CD4-positive, alpha-beta T cell treated with Interleukin-21 for 1 hour (primary cell): ENCODE results near the gene UST.
"Not testable (repeated sequence)": the region's sequence is repeated elsewhere in the genome, so short reads cannot be mapped to it uniquely, and the experiment has no call there.

Source experiments
- DNase-seq: peaks from one replicate; pipeline ENCODE4 v3.0.0-alpha.2; 2020

UST gene

DNA sequence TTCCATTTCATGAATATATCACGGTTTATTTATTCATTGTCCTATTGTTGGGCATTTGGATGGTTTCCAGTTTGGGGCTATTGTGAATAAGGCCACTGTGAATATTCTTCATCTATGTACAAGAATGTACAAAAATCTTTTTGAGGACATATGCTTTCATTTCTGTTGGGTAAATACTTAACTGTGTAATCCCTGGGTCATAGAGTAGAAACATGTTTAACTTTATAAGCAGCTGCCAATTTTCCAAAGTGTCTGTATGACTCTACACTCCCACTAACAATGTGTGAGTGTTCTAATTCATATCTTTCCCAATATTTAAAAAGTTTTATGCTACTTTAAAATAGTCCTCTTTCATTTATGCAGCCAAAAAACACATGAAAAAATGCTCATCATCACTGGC, 98.6 kb downstream of the UST start:
- no peak for DNase-seq

DNA sequence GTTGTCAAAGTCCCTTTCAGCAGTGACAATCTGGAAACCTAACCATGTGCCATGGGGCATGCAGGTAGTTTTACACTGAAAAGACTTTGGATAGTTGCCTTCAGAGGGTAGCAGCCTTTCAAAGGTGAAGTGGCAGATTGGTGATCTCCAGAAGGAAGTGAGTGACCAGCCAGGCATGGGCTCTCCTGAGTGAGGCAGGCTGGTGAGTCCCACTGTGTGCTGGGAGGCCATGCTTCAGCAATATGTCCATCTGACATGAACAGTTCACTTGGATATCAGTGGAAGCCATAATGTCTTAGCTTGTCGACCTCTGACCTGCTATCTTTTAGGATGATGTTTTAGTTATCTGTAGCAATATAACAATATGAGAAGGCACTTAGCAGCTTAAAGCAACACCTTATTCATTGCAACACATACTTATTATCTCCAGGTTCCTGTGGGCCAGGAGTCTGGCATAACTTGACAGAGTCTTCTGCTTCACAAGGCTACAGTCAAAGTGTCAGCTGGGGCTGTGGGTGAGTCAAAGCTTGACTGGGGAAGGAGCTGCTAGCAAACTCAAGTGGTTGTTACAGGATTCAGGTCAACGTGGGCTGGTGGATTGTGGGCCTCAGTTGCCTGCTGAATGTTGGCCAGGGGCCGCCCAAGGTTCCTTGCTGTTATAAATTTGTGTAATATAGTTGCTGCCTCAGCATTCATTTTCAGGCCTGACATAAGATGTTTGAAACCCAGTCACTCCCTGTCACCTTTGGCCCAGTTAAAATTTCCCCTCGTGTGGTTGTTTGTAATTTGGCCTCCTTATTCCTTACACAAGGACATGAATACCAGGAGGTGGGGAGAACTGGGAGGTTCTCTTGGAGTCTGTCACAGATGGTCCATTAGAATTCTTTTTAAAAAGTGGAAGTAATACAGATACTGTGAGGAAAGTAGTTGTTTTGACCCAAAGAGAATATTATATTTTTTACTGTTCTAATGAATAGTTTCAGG, 100.2 kb downstream of the UST start:
- DNase-seq: no peak

DNA sequence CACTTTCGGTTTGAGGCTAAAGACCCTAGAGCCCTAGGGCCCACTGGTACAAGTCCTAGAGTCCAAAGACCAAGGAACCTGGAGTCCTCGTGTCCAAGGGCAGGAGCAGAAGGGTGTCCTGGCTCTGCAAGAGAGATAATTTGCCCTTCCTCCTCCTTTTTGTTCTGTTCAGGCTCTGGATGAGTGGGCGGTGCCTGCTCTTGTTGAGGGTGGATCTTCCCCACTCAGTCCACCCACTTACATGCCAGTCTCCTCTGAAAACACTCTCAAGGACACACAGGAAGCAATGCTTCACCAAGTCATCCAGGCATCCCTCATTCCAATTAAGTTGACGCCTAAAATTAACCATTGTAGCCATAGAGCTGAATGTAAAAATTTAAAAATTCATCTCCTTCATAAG, 102.1 kb downstream of the UST start:
- DNase-seq: no peak

DNA sequence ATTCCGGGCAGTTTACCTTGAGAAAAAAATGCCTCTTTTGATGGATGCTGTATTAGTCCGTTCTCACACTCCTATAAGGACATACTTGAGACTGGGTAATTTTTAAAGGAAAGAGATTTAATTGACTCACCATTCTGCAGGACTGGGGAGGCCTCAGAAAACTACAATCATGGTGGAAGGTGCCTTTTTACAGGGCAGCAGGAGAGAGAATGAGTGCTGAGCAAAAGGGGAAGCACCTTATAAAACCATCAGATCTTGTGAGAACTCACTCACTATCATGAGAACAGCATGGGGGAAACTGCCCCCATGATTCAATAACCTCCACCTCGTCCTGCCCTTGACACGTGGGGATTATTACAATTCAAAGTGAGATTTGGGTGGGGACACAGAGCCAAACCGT, 102.6 kb downstream of the UST start:
- not testable (repeated sequence) for DNase-seq

DNA sequence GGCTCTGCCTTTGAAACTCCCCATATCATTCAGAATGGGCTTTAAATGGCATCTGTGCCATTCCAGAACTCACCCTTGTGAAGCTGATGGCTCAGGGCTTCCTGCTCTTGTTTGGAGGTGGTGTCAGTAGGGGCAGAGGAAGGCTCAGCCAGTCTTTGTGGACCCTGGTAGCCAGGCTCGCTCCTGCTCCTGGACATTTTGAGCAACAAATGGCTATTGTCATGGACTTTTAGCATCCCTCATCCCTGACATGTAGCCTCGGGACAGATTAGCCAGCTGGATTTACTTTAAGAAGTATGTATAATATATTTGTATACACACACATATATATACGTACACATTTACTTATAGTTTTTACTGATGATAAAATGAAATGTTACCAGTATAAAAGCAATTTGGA, 104.1 kb downstream of the UST start:
- no peak for DNase-seq

DNA sequence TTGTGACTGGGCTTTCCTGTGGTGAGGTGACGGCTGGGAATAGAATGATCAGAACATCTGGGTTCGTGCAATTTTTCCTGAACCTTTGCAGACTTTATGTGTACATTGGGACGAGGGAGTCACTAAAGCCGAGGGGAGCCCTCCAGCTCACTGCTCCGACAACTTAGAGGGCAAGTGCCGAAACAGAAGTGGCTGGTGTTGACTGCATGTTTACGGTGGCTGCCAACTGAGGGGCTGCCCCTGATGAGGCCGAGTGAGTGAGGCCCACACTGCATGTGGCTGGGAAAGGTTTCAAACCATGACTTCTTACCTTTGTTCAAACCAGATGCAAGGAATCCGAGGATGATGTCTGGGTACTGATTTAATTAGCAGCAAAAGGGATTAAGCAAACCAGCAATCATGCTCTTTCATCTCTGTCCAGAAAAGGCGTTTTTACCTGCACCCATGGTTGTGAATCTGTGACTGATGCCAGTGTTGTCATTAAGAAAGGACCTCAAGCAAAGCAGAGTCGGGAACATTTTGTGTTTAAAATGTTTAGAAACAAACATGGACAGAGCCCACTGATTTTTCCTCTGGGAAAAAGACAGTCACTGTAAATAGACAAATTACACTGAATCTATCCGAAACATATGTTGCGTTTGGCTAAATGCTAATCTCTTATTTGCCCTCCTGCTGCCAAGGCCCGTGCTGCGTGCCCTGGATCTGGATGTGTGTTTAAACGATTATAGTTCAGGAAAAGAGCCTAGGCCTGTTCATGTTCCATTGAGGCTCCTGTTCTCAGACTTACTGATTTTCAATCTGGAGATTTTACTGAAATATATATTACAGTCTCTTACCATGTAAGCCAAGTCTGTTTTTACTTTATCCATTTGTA, 105.1 kb downstream of the UST start:
- no peak for DNase-seq

DNA sequence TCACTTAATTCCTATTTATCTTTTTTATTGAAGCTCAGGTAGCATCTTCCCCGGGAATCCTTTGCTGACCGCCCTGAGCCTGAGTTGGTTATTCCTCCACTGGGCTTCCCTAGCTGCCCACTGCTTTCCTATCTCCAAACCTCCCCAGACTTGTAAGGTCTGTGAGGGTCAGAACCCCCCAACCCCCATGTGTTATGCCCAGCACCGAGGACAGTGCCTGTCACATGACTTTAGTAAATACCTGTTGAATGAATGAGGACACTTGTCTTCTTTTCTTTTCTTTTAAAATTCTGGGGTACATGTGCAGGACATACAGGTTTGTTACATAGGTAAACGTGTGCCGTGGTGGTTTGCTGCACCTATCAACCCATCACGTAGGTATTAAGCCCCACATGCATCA, 105.9 kb downstream of the UST start:
- no peak for DNase-seq

DNA sequence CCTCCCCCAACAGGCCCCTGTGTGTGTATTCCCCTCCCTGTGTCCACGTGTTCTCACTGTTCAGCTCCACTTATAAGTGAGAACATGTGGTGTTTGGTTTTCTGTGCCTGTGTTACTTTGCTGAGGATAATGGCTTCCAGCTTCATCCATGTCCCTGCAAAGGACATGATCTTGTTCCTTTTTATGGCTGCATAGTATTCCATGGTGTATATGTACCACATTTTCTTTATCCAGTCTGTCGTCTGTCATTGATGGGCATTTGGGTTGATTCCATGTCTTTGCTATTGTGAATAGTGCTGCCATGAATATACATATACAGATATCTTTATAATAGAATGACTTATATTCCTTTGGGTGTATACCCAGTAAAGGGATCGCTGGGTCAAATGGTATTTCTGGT, 106.3 kb downstream of the UST start:
- DNase-seq: not testable (repeated sequence)

DNA sequence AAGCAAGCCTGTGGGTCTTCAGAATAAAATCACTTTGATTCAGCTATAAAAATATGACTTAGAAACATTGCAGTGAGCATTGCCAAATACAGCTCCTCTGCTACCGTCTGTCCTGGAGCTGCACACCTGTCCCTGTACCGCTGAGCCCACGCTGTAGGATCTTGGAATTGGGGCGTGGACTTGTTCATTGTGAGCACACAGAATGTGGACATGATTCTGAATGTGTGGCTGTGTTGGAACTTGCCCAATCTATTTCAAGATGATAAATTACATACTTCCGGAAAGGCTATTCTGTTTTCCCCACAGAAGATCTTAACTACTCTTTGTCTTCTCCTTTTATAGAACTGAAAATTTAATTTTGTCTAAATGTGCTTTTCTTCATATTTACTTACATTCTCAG, 107.3 kb downstream of the UST start:
- no peak for DNase-seq

DNA sequence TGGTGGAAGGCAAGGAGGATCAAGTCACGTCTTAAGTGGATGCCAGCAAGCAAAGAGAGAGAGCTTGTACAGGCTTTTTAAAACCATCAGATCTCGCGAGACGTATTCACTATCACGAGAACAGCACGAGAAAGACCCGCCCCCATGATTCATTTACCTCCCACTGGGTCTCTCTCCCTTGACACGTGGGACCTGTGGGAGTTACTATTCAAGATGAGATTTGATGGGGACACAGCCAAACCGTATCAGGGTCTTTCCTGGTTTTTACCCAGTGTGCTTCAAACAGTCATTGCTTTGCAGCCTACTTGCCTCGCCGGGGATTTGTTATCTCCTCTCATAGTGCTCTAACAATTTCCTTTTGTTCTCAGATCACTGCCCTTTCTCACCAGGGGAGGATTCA, 108.2 kb downstream of the UST start:
- DNase-seq: no peak

DNA sequence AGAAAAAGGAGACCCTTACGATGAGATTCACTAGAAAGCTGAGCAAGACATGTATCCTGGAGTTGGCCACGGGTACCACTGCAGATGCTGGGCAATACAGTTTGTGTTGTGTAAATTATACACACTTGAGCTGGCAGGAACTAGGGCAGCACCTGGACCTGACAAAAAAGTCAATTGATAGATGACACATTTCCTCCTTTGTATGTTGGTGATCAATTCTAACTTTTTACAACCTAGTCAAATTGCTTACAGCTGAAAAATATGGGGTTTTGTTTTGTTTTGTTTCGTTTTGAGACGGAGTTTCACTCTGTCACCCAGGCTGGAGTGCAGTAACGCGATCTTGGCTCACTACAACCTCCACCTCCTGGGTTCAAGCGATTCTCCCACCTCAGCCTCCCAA, 108.9 kb downstream of the UST start:
- no peak for DNase-seq

DNA sequence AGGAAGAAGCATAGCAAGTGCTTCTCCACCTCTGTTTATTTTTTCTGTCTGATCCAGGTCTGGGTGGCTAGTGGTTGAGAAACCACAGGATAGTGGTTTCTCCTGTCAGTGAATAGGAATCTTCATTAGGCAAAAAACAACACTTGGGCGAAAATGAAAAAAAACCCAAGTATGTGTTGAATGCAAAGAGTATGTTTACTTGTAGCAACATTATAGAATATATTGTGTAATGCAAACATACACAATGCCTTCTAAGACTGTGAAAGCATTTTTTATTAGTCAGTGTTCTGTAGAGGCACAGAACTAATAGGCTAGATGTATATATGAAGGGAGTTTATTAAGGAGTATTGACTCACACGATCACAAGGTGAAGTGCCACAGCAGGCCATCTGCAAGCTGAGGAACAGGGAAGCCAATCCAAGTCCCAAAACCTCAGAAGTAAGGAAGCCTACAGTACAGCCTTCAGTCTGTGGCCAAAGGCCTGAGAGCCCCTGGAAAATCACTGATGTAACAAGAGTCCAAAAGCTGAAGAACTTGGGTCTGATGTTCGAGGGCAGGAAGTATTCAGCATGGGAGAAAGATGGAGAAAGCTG, 111.1 kb downstream of the UST start:
- DNase-seq: no peak

DNA sequence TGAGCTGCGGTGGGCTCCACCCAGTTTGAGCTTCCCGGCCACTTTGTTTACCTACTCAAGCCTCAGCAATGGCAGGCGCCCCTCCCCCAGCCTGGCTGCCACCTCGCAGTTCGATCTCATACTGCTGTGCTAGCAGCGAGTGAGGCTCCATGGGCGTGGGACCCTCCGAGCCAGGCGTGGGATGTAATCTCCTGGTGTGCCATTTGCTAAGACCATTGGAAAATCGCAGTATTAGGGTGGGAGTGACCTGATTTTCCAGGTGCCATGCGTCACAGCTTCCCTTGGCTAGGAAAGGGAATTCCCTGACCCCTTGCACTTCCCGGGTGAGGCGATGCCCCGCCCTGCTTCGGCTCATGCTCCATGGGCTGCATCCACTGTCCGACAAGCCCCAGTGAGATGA, 117.3 kb downstream of the UST start:
- not testable (repeated sequence) for DNase-seq

DNA sequence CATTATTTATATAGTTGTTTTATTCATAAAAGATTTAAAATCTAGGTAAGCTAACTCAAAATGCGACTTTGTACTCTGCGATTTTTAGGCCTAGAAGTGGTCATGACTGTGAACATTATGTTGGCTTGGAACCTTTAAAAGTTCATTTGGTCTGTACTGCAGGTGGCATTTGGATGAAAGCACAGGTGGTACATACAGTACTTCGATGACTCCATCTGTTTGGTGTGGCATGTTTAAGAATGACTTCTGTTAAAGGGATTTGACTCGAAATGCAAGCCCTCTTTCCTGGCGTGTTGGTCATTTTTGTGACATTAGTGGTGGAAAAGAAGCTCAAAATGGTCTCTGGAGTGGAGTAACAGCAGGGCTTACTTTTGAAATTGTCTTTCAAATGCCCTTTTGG, 118.1 kb downstream of the UST start:
- no peak for DNase-seq

DNA sequence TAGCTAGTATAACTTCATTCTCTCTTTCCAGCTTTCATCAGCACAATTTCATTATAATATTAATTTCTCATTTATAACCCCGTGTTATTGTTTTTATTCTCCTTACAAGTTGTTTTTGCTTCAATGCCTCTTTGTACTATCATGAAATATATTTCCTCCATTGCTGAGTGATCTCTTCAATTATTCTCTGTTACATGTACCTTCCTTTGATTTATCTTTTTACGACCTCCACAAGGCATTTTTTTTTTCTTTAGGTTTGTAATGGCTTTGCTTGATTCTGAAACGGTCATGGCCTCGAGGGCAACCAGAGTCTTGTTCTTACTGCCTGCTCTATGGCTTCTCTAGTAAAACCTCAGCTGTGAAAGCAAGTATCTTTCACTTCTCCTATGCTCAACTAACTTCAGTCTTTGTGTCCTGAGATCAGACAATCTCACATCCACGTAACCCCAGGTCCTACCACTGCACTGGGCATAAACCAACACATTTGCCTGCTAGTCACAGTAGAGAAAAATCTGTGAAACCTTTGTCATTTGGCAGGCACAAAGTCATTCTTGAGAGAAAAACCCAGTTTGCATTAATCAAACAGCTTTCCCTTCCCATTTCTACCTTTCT, 119.9 kb downstream of the UST start:
- no peak for DNase-seq

DNA sequence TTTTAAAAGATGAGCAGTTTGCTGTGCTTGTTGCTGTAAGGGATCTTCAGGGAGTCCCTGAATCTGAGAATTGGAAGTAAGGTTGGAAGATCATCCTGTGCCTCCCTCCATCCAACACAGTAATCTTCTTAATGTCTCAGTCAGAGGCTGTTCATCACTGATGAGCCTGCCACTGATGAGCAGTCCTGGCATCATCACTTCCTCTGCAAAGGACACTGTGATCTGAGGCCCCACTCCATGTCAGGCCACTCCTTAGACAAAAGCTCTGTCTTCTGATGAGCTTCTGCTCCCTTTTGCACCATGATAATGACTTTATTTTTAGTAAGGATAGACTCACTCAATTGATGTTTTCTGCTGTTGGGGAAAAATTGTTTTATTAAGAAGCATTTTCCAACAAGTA, 121.0 kb downstream of the UST start:
- DNase-seq: no peak

DNA sequence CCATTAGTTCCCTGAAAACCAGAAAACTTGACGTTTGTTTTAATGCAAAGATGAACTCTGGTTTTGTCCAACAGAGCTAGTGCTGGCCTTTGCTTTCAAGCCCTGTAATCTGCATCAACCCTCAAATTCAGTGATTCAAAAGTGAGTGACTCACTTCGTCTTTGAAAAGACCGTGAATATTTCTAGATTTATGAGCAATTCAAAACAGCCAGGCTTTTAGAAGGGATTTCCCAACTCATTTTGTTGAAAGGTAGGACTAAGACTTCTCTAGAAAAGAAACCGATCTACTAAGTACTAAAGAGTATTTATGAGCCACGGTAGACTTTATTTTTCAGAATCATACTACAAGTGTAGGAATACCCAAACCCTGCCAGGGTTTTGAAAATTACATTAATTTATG, 121.5 kb downstream of the UST start:
- no peak for DNase-seq

DNA sequence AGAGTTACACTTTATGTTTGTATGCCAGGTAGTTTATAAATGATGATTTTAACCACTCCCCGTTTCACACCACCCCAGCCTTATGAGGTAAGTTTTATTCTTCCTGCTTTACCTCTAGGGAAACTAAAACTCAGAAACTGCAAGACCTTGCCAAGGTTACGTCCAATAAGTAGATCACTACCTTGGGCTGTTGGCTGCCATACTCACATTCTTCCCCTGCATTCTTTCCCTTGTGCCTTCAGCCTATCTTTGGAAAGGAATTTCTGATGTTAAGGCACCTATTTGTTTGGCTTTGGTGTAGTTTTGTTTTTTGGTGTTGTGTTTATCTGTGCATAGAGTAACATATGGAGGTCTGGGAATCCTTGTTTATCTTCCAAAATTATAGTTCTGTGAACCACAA, 122.1 kb downstream of the UST start:
- no peak for DNase-seq

DNA sequence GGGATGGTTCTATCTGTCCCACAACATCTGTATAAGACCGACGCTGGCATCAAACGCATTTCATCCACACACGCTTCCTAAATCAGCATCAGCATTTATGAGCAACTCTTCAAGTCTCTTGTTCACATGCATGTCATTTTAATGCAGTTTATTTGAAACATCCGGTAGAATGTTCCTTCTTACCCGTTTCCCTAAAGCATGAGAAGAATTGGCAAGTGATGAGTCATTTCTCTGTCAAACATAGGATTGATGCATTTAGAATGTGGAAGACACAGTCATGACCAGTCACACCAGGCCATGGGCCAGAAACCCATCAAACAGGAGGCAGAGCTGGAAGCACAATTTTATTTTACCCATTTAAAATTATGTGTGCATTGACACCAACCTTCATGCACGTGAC, 122.8 kb downstream of the UST start:
- no peak for DNase-seq

DNA sequence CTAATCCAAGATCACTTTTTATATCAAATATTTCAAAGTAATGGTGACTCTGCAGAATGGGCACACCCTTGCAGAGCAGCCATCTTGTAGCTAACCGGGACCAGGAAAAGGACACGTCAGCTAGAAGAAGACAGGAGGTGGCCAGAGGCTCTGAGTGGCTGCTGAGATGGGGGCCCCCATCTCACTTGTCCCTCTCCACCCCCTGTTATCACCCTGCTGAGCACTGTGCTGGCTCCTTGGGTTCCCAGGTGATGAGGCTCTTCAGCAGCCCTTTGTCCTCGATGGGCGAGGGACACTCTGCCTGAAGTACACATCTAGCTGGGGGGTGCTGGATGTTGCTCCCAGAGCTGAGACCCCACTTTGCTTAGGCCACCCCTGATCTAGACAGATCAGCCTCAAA, 126.3 kb downstream of the UST start:
- no peak for DNase-seq

DNA sequence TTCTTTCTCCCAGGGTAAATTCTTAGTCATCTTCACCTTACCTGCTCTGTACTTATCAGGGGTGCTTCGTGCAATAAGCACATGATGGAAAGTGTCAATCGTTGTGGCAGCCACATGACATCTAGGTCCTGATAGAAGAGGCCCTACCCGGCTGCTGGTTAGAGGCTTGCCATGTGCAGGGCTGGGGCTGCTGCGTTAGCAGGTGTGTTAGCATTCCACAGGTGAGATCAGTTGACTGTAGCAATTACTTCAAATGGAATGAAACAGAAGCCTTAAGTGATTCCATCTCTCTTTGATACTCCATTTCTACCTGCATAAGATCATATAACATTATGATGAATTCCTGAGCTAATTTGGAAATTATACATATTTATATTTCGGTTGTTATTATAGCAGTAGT, 127.0 kb downstream of the UST start:
- DNase-seq: no peak

DNA sequence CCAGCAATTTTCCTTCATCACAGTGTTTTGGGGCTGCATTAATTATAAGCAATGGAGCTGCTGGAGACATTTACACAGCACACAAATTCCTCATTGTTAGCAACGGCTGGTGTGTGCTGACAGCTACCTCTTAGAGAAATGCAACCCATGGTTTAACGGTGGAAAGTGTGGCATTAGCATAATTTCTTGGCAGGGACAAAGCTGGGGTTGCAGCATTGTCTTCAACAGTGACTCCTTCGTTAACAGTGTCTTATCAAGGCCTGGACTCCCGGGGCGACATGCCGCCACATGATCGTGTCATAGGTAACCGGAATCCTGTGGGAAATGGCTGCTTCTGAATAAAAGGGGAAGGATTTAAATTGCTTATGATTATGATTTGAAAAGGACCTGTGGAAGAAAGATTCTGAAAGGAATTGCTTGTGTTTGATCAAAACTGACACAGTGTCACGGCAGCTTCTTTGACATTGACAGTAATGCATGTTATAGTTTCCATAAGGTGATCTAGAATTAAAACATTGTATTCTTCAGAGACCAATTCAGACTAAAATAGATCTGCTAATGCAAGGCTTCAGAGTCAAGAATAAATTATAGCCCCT, 128.0 kb downstream of the UST start:
- no peak for DNase-seq

DNA sequence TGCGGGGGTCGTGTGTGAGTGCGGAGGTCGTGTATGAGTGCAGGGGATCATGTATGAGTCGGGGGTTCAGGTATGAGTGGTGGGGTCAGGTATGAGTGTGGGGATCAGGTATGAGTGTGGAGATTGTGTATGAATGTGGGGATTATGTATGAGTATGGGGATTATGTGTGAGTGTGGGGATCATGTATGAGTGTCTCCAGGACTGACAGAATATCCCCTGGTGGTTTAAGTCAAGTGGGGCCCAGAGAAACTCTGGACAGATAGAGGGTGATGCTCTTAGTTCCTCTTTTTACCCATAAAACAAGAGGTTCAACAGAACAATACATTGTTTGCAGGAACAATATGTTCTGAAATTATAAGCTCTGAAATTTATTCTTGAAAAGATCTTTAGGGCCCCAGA, 131.9 kb downstream of the UST start:
- DNase-seq: no peak
